Fibroblast of lung (primary cell): Measurements from ENCODE around the gene ARHGDIA. TPM values are rescaled to one million over a fixed set of nuclear protein-coding genes. Genes with fewer than 3 reads are reported as not detected.

Experiments used
- DNase-seq, 2 donors: peaks; one replicate each; pipeline versions ENCODE4 v3.0.0 to v3.0.0-alpha.2; 2010; ENCODE audit warnings: low read depth in 2 of 2
- H2AFZ ChIP-seq: 2 replicates; pipeline ENCODE4 v1.5.1; 2012; ENCODE audit warnings: low read length, control low read depth, inconsistent platforms
- H3K27ac ChIP-seq: 2 replicates; pipeline ENCODE4 v1.5.1; 2011; ENCODE audit warnings: low read length, control low read depth; ENCODE audit not compliant: insufficient read depth
- H3K27me3 ChIP-seq: 2 replicates; pipeline ENCODE4 v1.5.1; 2011; ENCODE audit warnings: mild to moderate bottlenecking, low read length; ENCODE audit not compliant: control insufficient read depth, insufficient read depth
- H3K36me3 ChIP-seq: 2 replicates; pipeline ENCODE4 v1.5.1; 2011; ENCODE audit warnings: low read length; ENCODE audit not compliant: control insufficient read depth, insufficient read depth
- H3K4me1 ChIP-seq: 2 replicates; pipeline ENCODE4 v1.5.1; 2011; ENCODE audit warnings: low read length; ENCODE audit not compliant: control insufficient read depth, insufficient read depth; ENCODE audit errors: extremely low read depth
- H3K4me2 ChIP-seq: 2 replicates; pipeline ENCODE4 v1.5.1; 2011; ENCODE audit warnings: low read length, control low read depth; ENCODE audit not compliant: insufficient read depth; ENCODE audit errors: extremely low read depth
- H3K4me3 ChIP-seq, 4 experiments: fragments of 200-600 bp in 1 of 4; sonication (generic) in 1 of 4; replicated peaks in 1 of 4; 2 replicates each; pipeline ENCODE4 v1.5.1; 2011 to 2016; ENCODE audit warnings: low read length in 4 of 4, low read depth in 3 of 4, mild to moderate bottlenecking in 3 of 4, control low read depth in 2 of 4, inconsistent platforms in 1 of 4, mixed read lengths in 1 of 4; ENCODE audit not compliant: insufficient read depth in 1 of 4; ENCODE audit errors: control extremely low read depth in 1 of 4
- H3K79me2 ChIP-seq: 2 replicates; pipeline ENCODE4 v1.5.1; 2012; ENCODE audit warnings: mild to moderate bottlenecking, low read length, inconsistent platforms; ENCODE audit not compliant: control insufficient read depth, insufficient read depth
- H3K9ac ChIP-seq: 2 replicates; pipeline ENCODE4 v1.5.1; 2011; ENCODE audit warnings: mild to moderate bottlenecking, low read length, control low read depth; ENCODE audit not compliant: insufficient read depth
- H3K9me3 ChIP-seq: 2 replicates; pipeline ENCODE4 v1.5.1; 2012; ENCODE audit warnings: low read depth, low read length; ENCODE audit not compliant: control insufficient read depth, insufficient read depth
- H4K20me1 ChIP-seq: 2 replicates; pipeline ENCODE4 v1.5.1; 2011; ENCODE audit warnings: low read length; ENCODE audit not compliant: control insufficient read depth, insufficient read depth; ENCODE audit errors: extremely low read depth
- CTCF ChIP-seq, 2 donors: IDR thresholded peaks in 1 of 2; conservative IDR thresholded peaks in 1 of 2; 1 replicate in 1 of 2; 2 replicates in 1 of 2; pipeline ENCODE4 v1.5.1; 2011 to 2012; ENCODE audit warnings: low read length in 2 of 2, control low read depth in 1 of 2, inconsistent platforms in 1 of 2, low read depth in 1 of 2, mild to moderate bottlenecking in 1 of 2
- EZH2 ChIP-seq: IDR thresholded peaks from 2 replicates; pipeline ENCODE4 v1.5.1; 2012; ENCODE audit warnings: low read length, control low read depth, mild to moderate bottlenecking; ENCODE audit errors: missing control alignments
- polyA plus RNA-seq, 2 donors: library from polyadenylated mRNA; depleted of rRNA in 1 of 2; stranded (reverse) in 1 of 2; unstranded in 1 of 2; fragments of >200 nt; gene quantifications; 2 replicates each; pipeline ENCODE4 v1.2.1, GENCODE V29; 2011 to 2012; ENCODE audit warnings: missing spikeins in 1 of 2
- total RNA-seq: library from RNA; depleted of rRNA; stranded (reverse); fragments of >200 nt; gene quantifications from 2 replicates; pipeline ENCODE4 v1.2.1, GENCODE V29; 2014

The ARHGDIA gene
- total and polyA plus RNA-seq, 2 donors (not counting 1 experiment from before 2014, with no cell fraction given) = 95.0 to 164 TPM

DNA sequence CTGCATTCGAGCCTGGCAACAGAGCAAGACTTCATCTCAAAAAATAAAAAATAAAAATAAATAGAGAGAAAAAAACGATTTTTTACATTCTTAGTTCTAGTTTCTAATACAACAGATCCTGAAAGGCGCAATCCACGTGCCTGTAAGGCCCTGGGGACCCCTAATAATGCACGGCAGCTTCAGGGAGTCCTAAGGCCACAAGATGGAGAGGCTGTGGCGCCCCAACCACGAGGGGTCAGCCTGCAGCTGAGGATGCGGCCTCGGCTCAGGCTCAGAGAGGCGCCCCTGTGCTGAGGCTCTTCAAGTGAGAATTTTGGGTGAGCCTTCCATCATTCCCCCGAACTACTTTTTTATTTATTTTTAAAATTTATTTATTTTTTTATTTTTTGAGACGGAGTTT lies 21.7 kb downstream of the ARHGDIA start:
- no peaks in the 10 kb centered on the region for H4K20me1 ChIP-seq
- H3K4me3 ChIP-seq = no peak overlapping the region
- no peak overlapping the region for H3K4me2 ChIP-seq
- peaks cover 58% of the 10 kb centered on the region for H3K36me3 ChIP-seq
- TF ChIP-seq CTCF (conservative IDR thresholded peaks at IDR 0.05 in 1 of 2, IDR thresholded peaks at IDR 0.05 in 1 of 2; ENCODE audit: low read depth in 1 of 2, low read length in 2 of 2) = no peak
- no peak for TF ChIP-seq EZH2
- H2AFZ ChIP-seq = no peak overlapping the region
- no peak for DNase-seq
- peaks cover 26% of the 10 kb centered on the region for H3K79me2 ChIP-seq
- no peak overlapping the region for H3K9ac ChIP-seq
- H3K27ac ChIP-seq = no peak overlapping the region
- H3K27me3 ChIP-seq = no peaks in the 10 kb centered on the region
- no peaks in the 10 kb centered on the region for H3K9me3 ChIP-seq
- no peaks in the 10 kb centered on the region for H3K4me1 ChIP-seq

- no peak overlapping the region for H3K27ac ChIP-seq
- no peak for TF ChIP-seq EZH2
- TF ChIP-seq CTCF (conservative IDR thresholded peaks at IDR 0.05 in 1 of 2, IDR thresholded peaks at IDR 0.05 in 1 of 2; ENCODE audit: low read depth in 1 of 2, low read length in 2 of 2) = no peak
- H3K79me2 ChIP-seq = peaks cover 7% of the 10 kb centered on the region
- no peak for DNase-seq
- no peak overlapping the region for H3K9ac ChIP-seq
- H3K4me1 ChIP-seq = no peaks in the 10 kb centered on the region
- no peaks in the 10 kb centered on the region for H4K20me1 ChIP-seq
- H3K27me3 ChIP-seq = no peaks in the 10 kb centered on the region
- peaks cover 57% of the 10 kb centered on the region for H3K36me3 ChIP-seq
- H3K9me3 ChIP-seq = no peaks in the 10 kb centered on the region
- H2AFZ ChIP-seq = no peak overlapping the region
- H3K4me3 ChIP-seq = no peak overlapping the region
- no peak overlapping the region for H3K4me2 ChIP-seq
These were observed 24.1 kb downstream of the ARHGDIA start for GRCh38 chr17:81846743-81847689.

- Histone ChIP-seq H3K27ac (no peak overlapping the region), H3K9me3 (no peaks in the 10 kb centered on the region), H3K9ac (no peak overlapping the region), H3K4me3 (no peak overlapping the region), H4K20me1 (no peaks in the 10 kb centered on the region), H3K27me3 (no peaks in the 10 kb centered on the region), H3K79me2 (no peaks in the 10 kb centered on the region), H3K4me1 (no peaks in the 10 kb centered on the region), H2AFZ (no peak overlapping the region), H3K36me3 (peaks cover 50% of the 10 kb centered on the region), H3K4me2 (no peak overlapping the region)
- TF ChIP-seq EZH2 (no peak), CTCF (conservative IDR thresholded peaks at IDR 0.05 in 1 of 2, IDR thresholded peaks at IDR 0.05 in 1 of 2; ENCODE audit: low read depth in 1 of 2, low read length in 2 of 2) (no peak)
- DNase-seq = no peak
These were observed 25.0 kb downstream of the ARHGDIA start for GRCh38 chr17:81845881-81846742.
